HepG2 (cell line): ENCODE results near the gene SCO1. TPM values are rescaled to one million over a fixed set of nuclear protein-coding genes. Genes with fewer than 3 reads are reported as not detected.

Source experiments
- ATRX ChIP-seq: sonication (generic); formaldehyde crosslinking; IDR thresholded peaks from 2 replicates; pipeline ENCODE4 v1.4.0; 2020; ENCODE audit warnings: missing genetic modification reagents, borderline replicate concordance
- HOXA5 ChIP-seq: sonication (generic); formaldehyde crosslinking; IDR thresholded peaks from 2 replicates; pipeline ENCODE4 v1.4.0; 2020; ENCODE audit warnings: missing genetic modification reagents
- KIAA2018 ChIP-seq: sonication (generic); formaldehyde crosslinking; IDR thresholded peaks from 2 replicates; pipeline ENCODE4 v1.5.0; 2020; ENCODE audit warnings: mild to moderate bottlenecking, missing genetic modification reagents, borderline replicate concordance
- KLF6 ChIP-seq: IDR thresholded peaks from 2 replicates; pipeline ENCODE4 v1.8.0; 2016; ENCODE audit warnings: missing biosample characterization, missing genetic modification reagents
- NCOA2 ChIP-seq: sonication (generic); formaldehyde crosslinking; IDR thresholded peaks from 2 replicates; pipeline ENCODE4 v1.8.0; 2022; ENCODE audit warnings: inconsistent platforms
- NR2F2 ChIP-seq: IDR thresholded peaks from 2 replicates; pipeline ENCODE4 v1.6.1; 2012; ENCODE audit warnings: low read depth, inconsistent platforms, borderline replicate concordance
- PBX2 ChIP-seq: IDR thresholded peaks from 2 replicates; pipeline ENCODE4 v1.6.1; 2016; ENCODE audit warnings: control low read depth
- SALL1 ChIP-seq: sonication (generic); formaldehyde crosslinking; IDR thresholded peaks from 2 replicates; pipeline ENCODE4 v1.8.0; 2022; ENCODE audit warnings: mild to moderate bottlenecking, missing genetic modification reagents
- SP5 ChIP-seq: IDR thresholded peaks from 2 replicates; pipeline ENCODE4 v1.6.1; 2016; ENCODE audit warnings: low read depth, borderline replicate concordance
- ZNF335 ChIP-seq: sonication (generic); formaldehyde crosslinking; IDR thresholded peaks from 2 replicates; pipeline ENCODE4 v1.4.0; 2020; ENCODE audit warnings: missing genetic modification reagents
- ZNF503 ChIP-seq: sonication (generic); formaldehyde crosslinking; IDR thresholded peaks from 2 replicates; pipeline ENCODE4 v1.4.0; 2020; ENCODE audit warnings: missing genetic modification reagents
- ZNF616 ChIP-seq: sonication (generic); formaldehyde crosslinking; IDR thresholded peaks from 2 replicates; pipeline ENCODE4 v1.5.0; 2020; ENCODE audit warnings: low read depth, mild to moderate bottlenecking, missing genetic modification reagents
- ZNF770 ChIP-seq: sonication (generic); formaldehyde crosslinking; IDR thresholded peaks from 2 replicates; pipeline ENCODE4 v1.5.0; 2020; ENCODE audit warnings: mild to moderate bottlenecking, missing genetic modification reagents
- ZNF850 ChIP-seq: sonication (generic); formaldehyde crosslinking; conservative IDR thresholded peaks from 2 replicates; pipeline ENCODE4 v1.9.0; 2021; ENCODE audit warnings: mild to moderate bottlenecking, missing genetic modification reagents
- ZZZ3 ChIP-seq: sonication (generic); formaldehyde crosslinking; IDR thresholded peaks from 2 replicates; pipeline ENCODE4 v1.4.0; 2020; ENCODE audit warnings: missing genetic modification reagents, mild to moderate bottlenecking, borderline replicate concordance
- polyA plus RNA-seq, 8 experiments: library from polyadenylated mRNA; depleted of rRNA in 3 of 8; stranded (reverse) in 7 of 8; unstranded in 1 of 8; fragments of >200 nt; fragmentation: Illumina TruSeq in 4 of 8; extraction: Trizol in 4 of 8; gene quantifications; 2 replicates each; pipeline versions ENCODE4 v1.2.1 to v1.2.3, GENCODE V29; 2011 to 2016; ENCODE audit warnings: low read depth in 4 of 8, missing spikeins in 1 of 8, mixed read lengths in 1 of 8; ENCODE audit not compliant: insufficient read depth in 1 of 8
- total RNA-seq, 5 experiments: library from RNA; depleted of rRNA; stranded (reverse); fragments of >200 nt; fragmentation: Illumina TruSeq; extraction: Trizol; gene quantifications; 2 replicates each; pipeline ENCODE4 v1.2.3, GENCODE V29; 2016; ENCODE audit warnings: low read depth in 1 of 5

Gene SCO1
- total and polyA plus RNA-seq, 2 of the 13 experiments (the other 11 are each of a cell fraction or from before 2014, with no cell fraction given): 11.4 to 50.3 TPM

GRCh38 chr17:10697092-10698081, at the start of gene SCO1, which contains the start of gene ADPRM (continued):
- TF ChIP-seq ATRX (CRISPR knock-in tag) (no peak), ZNF850 (CRISPR knock-in tag) (no peak), KLF6 (CRISPR knock-in tag) (no peak), NR2F2 (no peak), ZNF770 (CRISPR knock-in tag) (0 out of 2 replicates have a peak, but pooled peaks have one; percentile 17), NCOA2 (CRISPR knock-in tag) (no peak; the same call in 1 of the 2 replicates), HOXA5 (CRISPR knock-in tag) (peak; percentile 91), SALL1 (CRISPR knock-in tag) (peak; percentile 84), SP5 (CRISPR knock-in tag) (peak; percentile 38; the same call in 1 of the 2 replicates), ZNF335 (CRISPR knock-in tag) (no peak), PBX2 (CRISPR knock-in tag) (no peak), ZNF503 (CRISPR knock-in tag) (peak; percentile 61; the same call in 1 of the 2 replicates), ZNF616 (CRISPR knock-in tag) (0 out of 2 replicates have a peak, but pooled peaks have one; percentile 22), ZZZ3 (CRISPR knock-in tag) (peak; percentile 94; the same call in 1 of the 2 replicates), KIAA2018 (CRISPR knock-in tag) (no peak)
